ENCODE results near the gene CHRNB2. TPM values are rescaled to one million over a fixed set of nuclear protein-coding genes. Genes with fewer than 3 reads are reported as not detected.

Gene CHRNB2
- total and polyA plus RNA-seq, 9 of the 15 experiments (the other 6 are each of a cell fraction or from before 2014, with no cell fraction given) = 0.01 TPM; not detected in 8

GRCh38 chr1:154558720-154559465 is 8.7 kb upstream of the CHRNB2 start (continued):
- TF ChIP-seq ZNF586 (CRISPR knock-in tag; conservative IDR thresholded peaks at IDR 0.05) (no peak), ZNF584 (CRISPR knock-in tag; IDR thresholded peaks at IDR 0.05; ENCODE audit: low read depth) (no peak), FOXP1 (CRISPR knock-in tag; IDR thresholded peaks at IDR 0.05) (peak; percentile 96), POU5F1 (IDR thresholded peaks at IDR 0.05; ENCODE audit: borderline replicate concordance, low read depth, low read length, partially characterized antibody) (no peak), KAT7 (CRISPR knock-in tag; IDR thresholded peaks at IDR 0.05; ENCODE audit: borderline replicate concordance) (0 out of 2 replicates have a peak, but pooled peaks have one; percentile 82), ZBTB8A (IDR thresholded peaks at IDR 0.05; ENCODE audit: partially characterized antibody) (no peak), ZNF830 (CRISPR knock-in tag; IDR thresholded peaks at IDR 0.05) (no peak), POLR3A (IDR thresholded peaks at IDR 0.05; ENCODE audit: borderline replicate concordance, extremely low read depth, insufficient read depth, insufficient read length) (no peak), MED1 (CRISPR knock-in tag; IDR thresholded peaks at IDR 0.05; ENCODE audit: borderline replicate concordance) (no peak), EHMT2 (IDR thresholded peaks at IDR 0.05) (no peak), DLX4 (CRISPR knock-in tag; IDR thresholded peaks at IDR 0.05) (no peak), ETS1 (conservative IDR thresholded peaks at IDR 0.05; ENCODE audit: control insufficient read depth, low read depth, low read length) (peak; percentile 88), TBL1XR1 (IDR thresholded peaks at IDR 0.05; ENCODE audit: low read length in 2 of 2) (no peak), ASH1L (IDR thresholded peaks at IDR 0.05; ENCODE audit: borderline replicate concordance, low read depth, partially characterized antibody) (peak; percentile 97), ZBTB12 (CRISPR knock-in tag; IDR thresholded peaks at IDR 0.05) (peak; percentile 86), ZNF583 (CRISPR knock-in tag; IDR thresholded peaks at IDR 0.05) (no peak; the same call in 1 of the 2 replicates), PRPF4 (IDR thresholded peaks at IDR 0.05; ENCODE audit: insufficient read depth, low read depth, low read length, poor library complexity, severe bottlenecking) (no peak), MXI1 (IDR thresholded peaks at IDR 0.05; ENCODE audit: low read depth, low read length) (peak; percentile 40; the same call in 1 of the 2 replicates), HMBOX1 (IDR thresholded peaks at IDR 0.05) (no peak), BRD4 (IDR thresholded peaks at IDR 0.05) (no peak), MEF2A (IDR thresholded peaks at IDR 0.05; ENCODE audit: control insufficient read depth, low read depth, low read length) (no peak), ZNF436 (CRISPR knock-in tag; IDR thresholded peaks at IDR 0.05) (no peak)
